Thymus (tissue), 11 donors: Measurements from ENCODE around the gene ATP6V1F. TPM values are rescaled to one million over a fixed set of nuclear protein-coding genes. Genes with fewer than 3 reads are reported as not detected.

Experiments used
- DNase-seq, 9 donors: peaks; one replicate each; pipeline ENCODE4 v3.0.0-alpha.2; 2013; ENCODE audit warnings: low spot score in 9 of 9, low read depth in 6 of 9, missing footprints in 1 of 9
- H3K27ac ChIP-seq, 2 donors: one replicate each; pipeline ENCODE4 v1.5.1; 2013; ENCODE audit warnings: control low read depth in 1 of 2, low read depth in 1 of 2, low read length in 1 of 2, mild to moderate bottlenecking in 1 of 2, moderate library complexity in 1 of 2
- H3K27me3 ChIP-seq, 2 donors: one replicate each; pipeline ENCODE4 v1.5.1; 2013; ENCODE audit warnings: low read length in 1 of 2; ENCODE audit not compliant: control insufficient read depth in 2 of 2, insufficient read depth in 1 of 2
- H3K36me3 ChIP-seq, 2 donors: one replicate each; pipeline ENCODE4 v1.5.1; 2013; ENCODE audit warnings: low read length in 1 of 2, mild to moderate bottlenecking in 1 of 2, moderate library complexity in 1 of 2; ENCODE audit not compliant: control insufficient read depth in 2 of 2, insufficient read depth in 2 of 2
- H3K4me1 ChIP-seq, 2 donors: one replicate each; pipeline ENCODE4 v1.5.1; 2013; ENCODE audit warnings: low read length in 2 of 2; ENCODE audit not compliant: control insufficient read depth in 2 of 2, insufficient read depth in 2 of 2
- H3K4me3 ChIP-seq, 2 donors: one replicate each; pipeline ENCODE4 v1.5.1; 2013; ENCODE audit warnings: low read length in 2 of 2, control low read depth in 1 of 2, mild to moderate bottlenecking in 1 of 2
- H3K9me3 ChIP-seq, 2 donors: one replicate each; pipeline ENCODE4 v1.5.1; 2013; ENCODE audit warnings: low read length in 1 of 2, mild to moderate bottlenecking in 1 of 2; ENCODE audit not compliant: control insufficient read depth in 2 of 2, insufficient read depth in 1 of 2
- WGBS: extraction: QIAGEN DNeasy Blood & Tissue Kit; methylation state at CpG from one replicate; pipeline ENCODE4 v1.1.7; 2013; 5-methylcytosine and 5-hydroxymethylcytosine counted together
- polyA plus RNA-seq: library from polyadenylated mRNA; stranded (reverse); fragments of 200-250 nt; gene quantifications from one replicate; pipeline ENCODE4 v1.2.3, GENCODE V29; 2013
- total RNA-seq: library from RNA; stranded (reverse); fragments of 120-200 nt; gene quantifications from one replicate; pipeline ENCODE4 v1.2.4, GENCODE V29; 2013
- donor health status: healthy.

Gene ATP6V1F
- total and polyA plus RNA-seq, 2 donors = 107 to 192 TPM

DNA sequence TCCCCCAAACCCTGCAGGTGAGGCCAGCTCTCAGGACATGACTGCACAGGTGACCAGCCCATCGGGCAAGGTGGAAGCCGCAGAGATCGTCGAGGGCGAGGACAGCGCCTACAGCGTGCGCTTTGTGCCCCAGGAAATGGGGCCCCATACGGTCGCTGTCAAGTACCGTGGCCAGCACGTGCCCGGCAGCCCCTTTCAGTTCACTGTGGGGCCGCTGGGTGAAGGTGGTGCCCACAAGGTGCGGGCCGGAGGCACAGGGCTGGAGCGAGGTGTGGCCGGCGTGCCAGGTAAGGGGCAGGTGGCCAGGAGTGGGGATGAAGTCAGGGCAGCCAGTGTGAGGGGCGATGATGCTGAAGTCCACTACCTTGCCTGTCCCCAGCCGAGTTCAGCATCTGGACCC, 8.3 kb upstream of the ATP6V1F start:
- H3K9me3 ChIP-seq = no peaks in the 10 kb centered on the region
- no peaks in the 10 kb centered on the region for H3K36me3 ChIP-seq
- no peak overlapping the region for H3K4me3 ChIP-seq
- no peak for DNase-seq
- WGBS = 97% methylated on average over 21 of the region's 21 CpGs
- H3K27ac ChIP-seq = no peak overlapping the region
- H3K4me1 ChIP-seq = no peaks in the 10 kb centered on the region
- H3K27me3 ChIP-seq = peaks cover 0 to 2% of the 10 kb centered on the region in 2 donors

DNA sequence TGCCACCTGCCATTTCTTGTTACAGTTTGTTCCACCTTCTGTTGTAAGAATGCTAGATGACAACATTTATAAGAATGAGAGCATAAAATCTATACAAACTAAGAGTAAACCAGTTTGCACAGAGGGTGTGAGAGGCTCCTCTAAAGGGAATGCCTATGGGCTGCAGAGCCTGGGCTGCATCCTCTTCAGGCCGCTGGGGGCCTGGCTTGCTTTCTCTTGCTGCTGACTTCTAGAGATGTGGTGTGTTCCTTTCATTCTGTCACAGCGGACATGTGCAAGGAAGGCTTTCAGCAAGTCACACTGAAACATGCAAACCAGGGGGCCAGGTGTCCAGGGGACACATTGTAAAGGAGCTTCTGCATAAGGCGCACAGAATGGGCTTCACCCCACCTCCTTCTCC, 7.1 kb upstream of the ATP6V1F start:
- H3K27ac ChIP-seq = no peak overlapping the region
- H3K4me1 ChIP-seq = peaks cover 0 to 10% of the 10 kb centered on the region in 2 donors
- WGBS = 96% methylated on average over 3 of the region's 3 CpGs
- DNase-seq = no peak
- H3K9me3 ChIP-seq = no peaks in the 10 kb centered on the region
- no peaks in the 10 kb centered on the region for H3K36me3 ChIP-seq
- no peak overlapping the region for H3K4me3 ChIP-seq
- peaks cover 0 to 2% of the 10 kb centered on the region in 2 donors for H3K27me3 ChIP-seq

DNA sequence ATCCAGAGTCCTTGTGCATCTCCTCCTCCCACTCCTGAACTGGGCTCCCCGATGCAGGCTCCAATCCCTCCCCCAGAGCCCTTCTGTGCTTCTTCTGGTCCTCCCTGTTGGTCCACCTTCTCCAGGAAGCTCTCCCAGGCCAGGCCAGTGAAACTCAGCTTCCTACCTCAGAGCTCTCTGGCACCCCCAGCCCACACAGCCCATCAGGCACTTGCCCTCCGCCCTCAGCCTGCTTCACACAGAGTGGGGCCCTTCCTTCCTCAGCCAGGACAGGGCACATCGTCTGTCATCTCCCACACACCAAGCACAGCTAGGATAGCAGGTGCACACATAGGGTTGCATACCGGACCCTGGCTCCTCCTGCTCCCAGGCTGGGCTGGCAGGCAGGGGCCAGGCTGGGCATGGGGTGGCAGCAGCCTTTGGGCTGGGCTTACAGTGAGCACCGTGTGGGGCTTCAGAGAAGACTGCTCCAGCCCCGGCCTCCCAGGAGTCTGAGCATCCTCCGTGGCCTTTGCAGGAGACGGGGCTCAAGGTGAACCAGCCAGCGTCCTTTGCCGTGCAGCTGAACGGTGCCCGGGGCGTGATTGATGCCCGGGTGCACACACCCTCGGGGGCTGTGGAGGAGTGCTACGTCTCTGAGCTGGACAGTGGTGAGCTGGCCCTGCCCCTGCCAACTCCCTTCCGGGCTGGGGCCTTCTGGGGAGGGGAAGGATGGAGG, 6.5 kb upstream of the ATP6V1F start:
- H3K4me3 ChIP-seq = no peak overlapping the region
- peaks cover 0 to 2% of the 10 kb centered on the region in 2 donors for H3K27me3 ChIP-seq
- peaks cover 0 to 11% of the 10 kb centered on the region in 2 donors for H3K4me1 ChIP-seq
- no peaks in the 10 kb centered on the region for H3K36me3 ChIP-seq
- no peak for DNase-seq
- H3K9me3 ChIP-seq = no peaks in the 10 kb centered on the region
- H3K27ac ChIP-seq = no peak overlapping the region
- 95% methylated on average over 17 of the region's 17 CpGs for WGBS

DNA sequence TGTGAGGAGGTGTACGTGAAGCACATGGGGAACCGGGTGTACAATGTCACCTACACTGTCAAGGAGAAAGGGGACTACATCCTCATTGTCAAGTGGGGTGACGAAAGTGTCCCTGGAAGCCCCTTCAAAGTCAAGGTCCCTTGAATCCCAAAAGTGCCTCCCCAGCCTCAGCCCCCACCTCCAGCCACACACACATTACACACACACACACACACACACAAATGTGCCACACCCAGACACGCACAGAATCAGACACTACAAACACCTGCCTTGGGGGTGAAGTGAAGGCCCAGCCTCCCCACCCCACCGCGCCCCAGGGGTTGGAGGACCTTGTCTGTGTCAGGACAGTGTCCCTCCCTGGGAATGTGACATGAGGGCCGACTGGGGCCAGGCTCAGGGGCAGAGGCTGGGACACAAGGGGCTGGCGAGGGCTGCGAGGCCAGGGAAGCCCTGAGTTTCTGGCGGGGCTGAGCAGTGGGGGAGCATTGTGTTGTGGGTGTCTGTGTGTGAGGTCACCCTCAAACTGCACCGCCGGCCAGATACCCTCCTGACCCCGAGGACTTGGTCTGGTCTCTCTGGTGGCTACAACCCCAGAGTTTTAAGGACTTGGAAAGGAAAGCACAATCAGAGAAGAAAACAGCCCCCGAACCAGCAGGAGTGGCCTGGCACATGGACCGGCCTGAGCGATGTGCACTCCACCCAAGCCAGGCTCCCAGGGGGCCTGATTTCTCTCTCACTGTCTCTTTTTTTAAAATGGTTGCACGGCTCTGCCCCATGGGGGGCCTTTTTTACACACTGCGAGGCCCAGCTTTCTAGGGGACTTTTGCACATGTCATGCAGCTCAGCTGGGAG, 4.0 kb upstream of the ATP6V1F start:
- Histone ChIP-seq H3K27ac (no peak overlapping the region), H3K4me1 (peaks cover 4 to 19% of the 10 kb centered on the region in 2 donors), H3K36me3 (no peaks in the 10 kb centered on the region), H3K9me3 (no peaks in the 10 kb centered on the region), H3K4me3 (no peak overlapping the region), H3K27me3 (no peaks in the 10 kb centered on the region)
- DNase-seq = no peak
- 93% methylated on average over 18 of the region's 18 CpGs for WGBS

DNA sequence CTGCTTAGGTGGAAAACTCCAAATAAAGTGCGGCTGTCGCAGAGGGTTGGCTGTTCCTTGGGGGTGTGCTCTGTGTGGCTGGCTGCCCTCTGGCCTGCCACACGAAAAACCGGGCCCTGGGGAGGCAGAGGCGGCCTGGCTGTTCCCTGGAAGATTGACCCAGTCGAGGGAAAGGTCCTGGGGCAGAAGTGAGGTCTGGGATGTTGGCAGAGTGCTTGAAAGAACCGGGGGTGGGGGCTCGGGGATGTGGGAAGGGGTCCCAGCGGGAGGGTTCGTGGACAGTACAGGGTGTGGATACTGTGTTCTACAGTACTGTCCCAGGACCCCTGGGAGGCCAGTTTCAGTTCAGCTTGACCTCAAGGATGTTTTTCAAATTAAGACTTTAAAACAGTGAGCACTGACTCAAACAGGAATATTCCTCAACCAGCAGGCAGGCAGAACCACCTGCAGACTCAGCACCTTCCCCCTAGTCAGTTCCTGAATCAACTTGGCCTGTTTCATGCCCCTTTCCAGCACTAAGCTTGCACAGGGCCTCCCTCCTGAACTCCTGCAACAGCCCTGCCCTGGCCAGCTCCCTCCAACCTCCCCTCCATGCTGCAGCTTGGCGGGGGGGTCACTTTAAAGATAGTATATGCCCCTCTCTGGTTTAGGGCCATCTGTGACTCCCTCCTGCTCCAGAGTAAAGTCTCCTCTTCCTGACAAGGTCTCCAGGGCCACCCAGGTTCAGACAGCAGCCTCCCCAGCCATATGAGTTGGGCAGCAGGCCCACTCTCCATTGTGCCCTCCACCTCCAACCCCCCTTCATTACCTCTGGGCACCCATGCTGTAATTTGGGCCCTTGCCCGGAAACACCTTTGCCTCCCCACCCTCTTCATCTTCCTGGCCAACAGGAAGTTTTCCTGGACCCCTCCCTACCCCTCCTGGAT, 3.2 kb upstream of the ATP6V1F start:
- no peak for DNase-seq
- Histone ChIP-seq H3K27ac (peak overlapping the region in 1 of 2 donors; percentile 12), H3K9me3 (no peaks in the 10 kb centered on the region), H3K4me1 (peaks cover 9 to 24% of the 10 kb centered on the region in 2 donors), H3K27me3 (no peaks in the 10 kb centered on the region), H3K36me3 (no peaks in the 10 kb centered on the region), H3K4me3 (no peak overlapping the region)
- 91% methylated on average over 12 of the region's 12 CpGs for WGBS

DNA sequence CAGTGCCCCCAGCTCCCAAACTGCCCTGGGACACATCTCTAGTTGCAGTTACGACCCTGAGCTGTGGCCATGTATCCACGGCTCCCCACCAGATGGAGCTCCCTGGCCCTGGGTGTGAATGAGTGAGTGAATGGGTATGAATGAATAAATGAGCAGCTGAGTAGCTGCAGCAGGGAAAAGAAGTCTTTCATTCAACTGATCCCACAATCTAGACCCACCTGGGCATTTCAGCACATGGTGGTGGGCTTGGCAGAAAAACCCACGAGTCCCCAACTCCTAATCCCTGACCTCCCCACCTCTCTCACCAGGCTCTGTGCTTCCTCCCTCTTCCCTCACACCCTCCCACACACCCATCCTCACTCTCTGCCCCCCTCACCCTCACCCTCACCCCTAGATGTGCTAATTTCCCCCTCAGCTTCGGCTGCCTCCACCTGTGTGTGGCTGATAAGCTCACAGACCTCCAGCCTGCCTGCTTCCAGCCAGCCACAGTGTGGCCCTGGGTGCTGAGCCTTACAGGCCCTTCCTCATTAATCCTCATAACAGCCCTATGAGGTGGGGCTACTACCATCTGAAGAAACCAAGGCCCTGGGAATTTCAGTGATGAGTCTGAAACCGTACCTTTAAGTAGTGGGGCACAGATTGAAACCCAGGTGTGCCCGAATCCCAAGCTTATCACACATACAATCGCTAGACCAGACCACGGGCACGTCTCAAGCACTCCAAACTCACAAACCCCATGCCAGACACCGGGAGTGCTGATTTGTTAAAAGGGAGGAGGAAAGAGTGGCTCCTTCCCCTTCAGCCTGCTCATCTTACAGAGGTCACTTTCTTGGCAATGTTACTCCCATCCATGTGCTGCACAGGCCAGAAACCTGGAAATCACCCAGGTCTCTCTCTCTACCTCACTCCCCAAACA, 2.2 kb upstream of the ATP6V1F start:
- Histone ChIP-seq H3K27me3 (no peaks in the 10 kb centered on the region), H3K36me3 (peaks cover 6 to 8% of the 10 kb centered on the region in 2 donors), H3K27ac (no peak overlapping the region), H3K4me3 (no peak overlapping the region), H3K4me1 (peaks cover 9 to 24% of the 10 kb centered on the region in 2 donors), H3K9me3 (no peaks in the 10 kb centered on the region)
- 41% methylated on average over 10 of the region's 10 CpGs for WGBS
- DNase-seq = no peak

DNA sequence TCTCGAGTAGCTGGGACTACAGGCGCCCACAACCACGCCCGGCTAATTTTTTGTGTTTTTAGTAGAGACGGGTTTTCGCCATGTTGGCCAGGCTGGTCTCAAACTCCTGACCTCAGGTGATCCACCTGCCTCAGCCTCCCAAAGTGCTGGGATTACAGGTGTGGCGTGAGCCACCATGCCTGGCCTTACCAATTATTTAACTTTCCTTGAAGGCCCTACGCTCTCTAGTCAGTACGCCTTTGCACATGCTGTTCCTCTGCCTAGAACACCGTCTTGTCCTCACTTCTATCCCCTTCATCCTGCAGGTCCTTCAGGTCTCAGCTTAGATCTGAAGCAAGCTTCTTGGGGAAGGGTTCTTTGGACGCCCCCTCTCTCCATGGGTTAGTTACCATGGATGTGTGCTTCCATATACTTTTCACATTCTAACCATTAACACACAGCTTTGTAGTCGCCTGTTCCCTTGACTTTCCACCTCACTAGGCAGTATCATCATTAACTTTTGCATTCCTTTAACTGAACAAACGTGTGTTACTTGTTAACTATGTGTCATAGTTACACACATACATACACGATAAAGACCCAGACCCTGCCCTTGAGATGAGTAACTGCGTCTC, 592 bp upstream of the ATP6V1F start:
- no peak overlapping the region for H3K27ac ChIP-seq

More for the DNA sequence above, 592 bp upstream of the ATP6V1F start:
- peaks cover 9 to 25% of the 10 kb centered on the region in 2 donors for H3K4me1 ChIP-seq
- H3K36me3 ChIP-seq = peaks cover 14 to 18% of the 10 kb centered on the region in 2 donors
- H3K9me3 ChIP-seq = peaks cover 0 to 3% of the 10 kb centered on the region in 2 donors
- H3K4me3 ChIP-seq = peak overlapping the region; percentile 61 to 80
- DNase-seq = no peak
- WGBS = 79% methylated on average over 15 of the region's 15 CpGs
- no peaks in the 10 kb centered on the region for H3K27me3 ChIP-seq
